Hepatic stellate cell (primary cell): ENCODE measurements around the gene NXN.
A peak's percentile ranks its signal among the peaks of the same experiment; 100 is the strongest.

ENCODE experiments used
- DNase-seq: peaks from one replicate; pipeline ENCODE4 v3.0.0; 2011; ENCODE audit warnings: low spot score

The NXN gene

DNA sequence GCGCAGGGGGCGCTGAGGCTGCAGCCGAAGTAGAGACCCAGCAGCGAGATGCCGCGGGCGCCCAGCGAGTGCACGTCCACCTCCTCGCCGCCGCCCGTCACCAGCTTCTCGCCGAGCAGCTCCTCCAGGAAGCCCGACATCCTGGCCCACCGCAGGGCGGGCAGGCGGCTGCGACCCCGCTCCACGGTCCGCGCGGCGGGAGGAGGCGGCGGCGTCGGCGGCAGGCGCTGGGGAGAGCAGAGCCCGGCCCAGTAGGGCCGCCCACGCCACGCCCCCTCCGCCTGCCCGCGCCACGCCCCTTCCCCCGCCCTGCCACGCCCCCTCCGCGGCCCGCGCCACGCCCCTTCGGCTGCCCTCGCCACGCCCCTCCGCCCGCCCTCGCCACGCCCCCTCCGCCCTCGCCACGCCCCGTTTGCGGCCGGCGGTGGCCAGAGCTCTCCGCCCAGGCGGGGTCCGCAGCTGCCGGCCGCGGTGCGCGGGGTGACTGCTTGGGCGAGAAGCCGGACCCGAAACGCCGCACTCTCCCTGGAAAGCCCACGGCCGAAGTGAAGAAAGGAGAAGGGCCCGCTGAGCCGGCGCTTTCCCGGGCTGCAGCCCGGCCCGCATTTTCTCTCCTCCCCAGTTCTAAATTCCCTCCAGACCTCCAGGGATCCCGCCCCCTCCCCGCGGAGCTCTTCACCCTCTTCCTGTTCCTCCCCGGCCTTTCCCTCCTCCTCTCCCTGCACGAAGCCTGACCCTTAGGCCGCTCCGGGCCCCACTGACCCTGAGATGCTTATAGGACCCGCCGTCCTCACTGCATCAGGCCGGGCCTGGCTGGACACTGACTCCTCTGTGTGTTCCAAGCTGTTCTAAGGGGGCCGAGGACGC, at the start of gene NXN:
Gene NXN, minus strand, starts transcription at position 238 of the 867 bp plus-strand sequence.
- peak; percentile 89 for DNase-seq

DNA sequence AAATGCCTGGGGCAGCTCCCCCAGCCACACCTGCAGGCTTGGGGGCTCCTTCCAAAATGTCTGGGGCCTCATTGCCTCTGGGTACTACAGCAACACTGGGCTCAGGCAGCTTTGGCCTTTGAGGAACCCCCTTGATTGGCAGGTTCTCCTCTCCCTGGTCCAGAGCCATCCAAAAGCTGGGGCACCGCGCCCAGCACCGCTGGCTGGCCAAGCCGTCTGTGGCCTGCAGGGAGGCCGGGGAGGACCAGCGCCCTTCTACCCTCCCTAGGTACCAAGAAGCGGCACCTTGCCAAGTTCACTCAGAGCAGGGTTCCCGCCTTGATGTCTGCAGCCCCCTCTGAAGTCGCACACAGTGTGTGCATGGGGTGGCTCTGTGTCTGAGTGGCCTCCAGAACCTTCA, 47.5 kb upstream of the NXN start:
- DNase-seq = no peak

DNA sequence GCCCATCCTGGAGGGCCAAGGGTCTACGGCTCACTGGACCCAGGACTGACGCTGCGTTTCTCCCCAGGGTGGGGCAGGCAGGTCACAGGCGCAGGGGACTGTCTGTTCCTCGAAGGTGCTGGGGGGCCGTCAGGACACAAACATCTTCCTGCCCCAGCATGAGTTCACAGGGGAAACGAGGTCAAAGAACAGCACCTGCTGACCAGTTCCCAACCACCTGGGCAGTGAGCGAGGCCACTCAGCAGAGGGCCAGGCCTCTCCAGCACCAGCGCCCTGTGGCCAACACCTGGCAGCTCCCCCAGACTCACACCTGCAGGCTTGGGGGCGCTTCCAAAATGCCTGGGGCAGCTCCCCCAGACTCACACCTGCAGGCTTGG, 47.0 kb upstream of the NXN start:
- no peak for DNase-seq

DNA sequence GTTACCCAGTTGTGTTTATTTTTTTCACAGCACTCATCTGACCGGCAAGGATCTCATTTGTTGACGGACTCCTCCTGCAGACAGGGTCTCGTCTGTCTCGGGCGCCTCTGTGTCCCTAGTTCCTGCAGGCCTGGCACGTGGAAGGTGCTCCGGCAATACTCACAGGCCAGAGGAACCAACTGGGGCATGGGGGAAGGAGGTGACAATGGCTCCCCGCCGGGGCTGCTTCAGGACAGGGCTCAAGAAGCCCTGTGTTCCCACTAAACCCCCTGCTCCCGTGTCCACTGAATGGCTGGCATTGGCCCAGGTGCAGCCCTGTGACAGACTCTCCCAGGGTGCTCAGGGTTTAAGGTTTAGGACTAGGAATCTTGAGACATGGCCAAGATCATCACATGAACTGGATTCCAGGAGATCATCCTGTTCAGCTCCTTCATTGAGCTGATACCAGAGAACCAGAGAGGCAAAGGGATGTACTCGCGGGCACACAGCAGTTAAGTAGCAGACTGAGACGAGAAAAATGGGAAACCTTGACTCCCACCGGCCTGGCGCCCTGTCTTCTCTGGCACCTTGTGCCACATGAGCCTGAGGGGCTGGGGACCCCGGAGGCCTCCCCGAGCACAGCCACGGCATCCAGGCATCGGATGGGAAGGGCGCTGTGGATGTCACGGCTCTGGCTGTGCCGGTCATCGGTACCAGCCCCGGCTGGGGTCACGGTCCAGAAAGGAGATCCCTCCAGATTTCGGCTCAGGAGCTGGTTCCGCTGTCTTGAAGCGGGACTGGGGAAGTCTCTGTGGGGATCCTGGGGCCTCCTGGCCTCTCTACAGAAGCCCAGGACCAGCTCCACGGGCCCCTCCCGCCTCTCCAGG, 46.4 kb upstream of the NXN start:
- DNase-seq = no peak

DNA sequence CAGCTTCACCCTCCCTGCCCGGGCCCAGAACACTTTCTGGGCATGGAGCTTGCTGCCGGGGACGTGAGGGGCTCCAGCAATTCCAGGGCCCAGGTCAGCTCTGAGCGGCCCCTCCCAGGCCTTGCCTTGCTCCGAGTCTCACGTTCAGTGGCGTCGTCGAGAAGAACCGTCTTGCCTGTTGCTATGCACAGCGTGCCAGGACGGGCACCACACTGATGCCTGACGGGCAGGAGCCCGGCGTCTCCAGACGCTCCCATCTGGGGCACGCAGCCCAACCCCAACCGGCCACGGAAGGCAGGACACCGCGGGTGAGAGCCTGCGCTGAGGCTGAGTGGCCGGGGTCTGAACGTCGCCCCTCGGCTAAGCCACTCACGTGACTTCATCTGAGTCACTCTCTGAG, 44.5 kb upstream of the NXN start:
- DNase-seq = no peak

DNA sequence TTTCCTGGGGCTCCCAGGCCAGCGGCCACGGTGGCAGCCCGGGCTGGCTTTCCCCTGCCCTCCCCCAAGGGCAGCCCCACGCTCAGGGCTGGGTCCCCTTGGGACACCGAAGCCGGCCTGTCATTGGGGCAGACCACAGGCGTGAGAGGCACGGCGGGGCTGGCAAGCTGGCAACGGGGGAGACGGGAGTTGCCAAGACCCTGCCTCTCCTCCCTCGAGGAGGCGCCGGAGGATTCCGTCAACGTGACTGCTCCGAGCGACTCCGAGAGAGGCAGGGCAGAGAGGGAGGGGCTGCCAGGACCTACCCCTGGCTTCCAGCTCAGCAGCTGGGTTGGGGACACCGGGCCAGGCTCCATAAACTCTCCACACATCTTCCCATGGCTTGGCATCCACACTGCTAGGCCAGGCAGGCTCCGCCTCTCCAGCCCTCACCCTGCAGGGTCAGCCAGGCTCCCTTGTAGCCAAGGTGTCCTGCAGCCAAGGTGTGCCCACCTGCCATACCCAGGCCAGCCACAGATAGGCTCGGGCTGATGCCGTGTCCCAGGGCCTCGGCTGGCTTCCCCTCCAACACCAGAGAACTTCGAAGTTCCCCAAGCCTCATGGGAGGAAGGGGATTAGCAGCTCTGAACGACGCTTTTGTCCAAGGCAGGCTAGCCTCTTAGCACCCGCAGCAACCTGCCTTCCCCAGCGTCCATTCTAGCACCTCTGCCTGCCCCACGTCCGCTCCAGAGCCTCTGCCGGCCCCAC, 42.9 kb upstream of the NXN start:
- DNase-seq = no peak

DNA sequence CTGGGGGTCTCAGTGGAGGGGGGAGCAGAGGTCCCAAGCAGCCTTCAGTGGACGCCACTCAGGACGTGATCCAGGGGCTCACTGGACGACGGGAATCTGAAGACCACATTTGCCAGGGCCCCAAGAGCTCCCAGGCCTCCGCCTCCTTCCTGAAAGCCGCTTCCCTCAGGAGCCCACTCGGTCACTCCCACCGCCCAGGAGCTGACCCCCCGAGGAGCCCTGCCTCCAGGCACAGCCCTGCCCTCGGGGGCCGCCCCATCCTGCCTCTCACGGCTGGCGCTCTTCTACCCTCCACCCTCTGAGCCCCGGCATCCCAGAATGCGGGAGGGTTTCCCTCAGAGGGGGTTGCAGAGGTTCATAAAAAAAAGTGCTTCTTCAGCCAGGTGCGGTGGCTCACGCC, 41.6 kb upstream of the NXN start:
- no peak for DNase-seq

DNA sequence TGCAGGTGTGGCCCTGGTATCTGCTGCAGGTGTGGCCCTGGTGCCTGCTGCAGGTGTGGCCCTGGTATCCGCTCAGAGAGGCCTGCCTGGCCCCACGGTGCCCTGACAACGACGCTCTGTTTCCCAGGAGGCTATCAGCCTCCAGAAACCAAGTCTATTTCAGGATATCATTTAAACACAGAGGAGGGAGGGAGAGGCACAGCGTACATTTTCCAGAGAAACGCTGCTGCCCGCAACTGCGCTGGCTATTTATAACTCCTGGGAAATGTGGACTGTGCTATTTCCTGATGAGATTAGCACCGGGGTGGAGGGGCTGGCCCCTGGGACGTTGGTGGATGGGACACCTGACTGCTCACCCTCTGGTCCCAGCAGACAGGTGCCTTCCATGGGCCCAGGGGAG, 39.9 kb upstream of the NXN start:
- peak; percentile 68 for DNase-seq

DNA sequence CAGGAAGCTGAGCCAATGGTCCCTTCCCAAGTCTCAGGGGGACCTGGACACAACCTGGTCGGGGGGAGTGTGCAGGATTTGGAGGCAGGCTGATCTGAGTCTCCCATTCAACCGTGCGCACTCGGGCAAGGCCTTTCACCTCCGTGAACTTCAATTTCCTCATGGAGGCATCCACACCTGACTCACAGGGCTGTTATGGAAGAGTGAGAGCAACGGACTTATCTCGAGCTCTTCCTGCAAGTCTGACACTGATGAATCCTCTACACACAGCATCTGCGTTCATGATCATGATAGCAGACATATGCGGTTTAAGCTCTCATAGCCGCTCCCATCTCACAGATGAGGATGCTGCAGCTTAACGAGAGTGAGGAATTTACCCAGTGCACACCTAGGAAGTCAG, 39.0 kb upstream of the NXN start:
- no peak for DNase-seq

DNA sequence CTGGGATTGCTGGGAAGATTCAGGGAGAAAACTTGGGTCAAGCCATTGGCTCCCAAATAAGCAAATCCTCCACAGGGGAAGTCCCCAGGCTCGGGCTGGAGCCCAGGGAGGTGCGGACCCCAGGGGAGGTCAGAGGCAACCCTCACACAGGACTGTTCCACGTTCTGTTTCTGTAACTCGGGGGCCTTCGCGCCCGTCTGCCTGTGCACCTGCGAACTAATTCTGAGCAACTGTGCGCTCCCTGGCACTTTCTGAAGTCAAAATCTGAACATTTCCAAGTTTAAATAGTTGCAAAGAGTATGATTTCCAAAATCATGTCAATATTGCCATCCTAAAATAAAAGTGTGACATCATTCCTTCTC, 34.1 kb upstream of the NXN start:
- no peak for DNase-seq

DNA sequence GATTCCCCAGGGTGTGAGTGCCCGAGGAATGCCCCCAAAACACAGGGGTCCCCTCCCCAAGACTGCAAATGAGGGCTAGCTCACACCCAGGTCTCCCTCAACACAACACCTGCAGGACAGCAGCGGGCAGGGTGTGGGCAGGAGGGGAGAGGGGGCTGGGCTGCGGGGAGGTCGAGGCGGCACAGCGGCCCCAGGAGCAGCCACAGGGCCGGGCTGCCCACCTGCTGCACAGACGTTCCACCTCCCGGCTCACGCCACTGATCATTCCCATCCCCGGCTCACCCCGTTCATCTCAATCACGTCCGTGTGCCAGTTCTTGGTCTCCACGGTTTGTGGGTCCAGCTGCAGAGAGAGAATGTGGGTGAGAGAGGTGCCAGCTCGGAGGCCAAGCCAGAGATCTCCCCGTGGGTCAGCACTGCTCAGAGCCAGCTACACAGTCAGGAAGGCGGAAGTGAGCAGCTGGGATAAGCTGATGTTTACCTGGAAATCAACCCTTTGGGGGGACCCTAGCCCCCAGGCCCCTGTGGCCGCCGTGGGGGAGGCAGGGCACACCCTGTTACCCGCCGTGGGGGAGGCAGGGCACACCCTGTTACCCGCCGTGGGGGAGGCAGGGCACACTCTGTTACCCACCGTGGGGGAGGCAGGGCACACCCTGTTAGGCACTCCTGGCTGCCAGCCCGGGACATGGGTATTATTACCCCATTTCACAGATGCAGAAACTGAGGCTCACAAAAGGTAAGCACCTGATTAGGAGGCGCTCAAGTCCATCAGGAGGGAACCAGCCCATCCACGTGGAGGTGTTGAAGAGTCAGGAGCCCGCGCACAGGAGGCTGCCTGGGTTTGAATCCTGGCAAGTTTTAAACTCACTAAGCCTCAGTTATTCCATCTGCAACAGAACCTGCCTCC, 33.5 kb upstream of the NXN start:
- no peak for DNase-seq

DNA sequence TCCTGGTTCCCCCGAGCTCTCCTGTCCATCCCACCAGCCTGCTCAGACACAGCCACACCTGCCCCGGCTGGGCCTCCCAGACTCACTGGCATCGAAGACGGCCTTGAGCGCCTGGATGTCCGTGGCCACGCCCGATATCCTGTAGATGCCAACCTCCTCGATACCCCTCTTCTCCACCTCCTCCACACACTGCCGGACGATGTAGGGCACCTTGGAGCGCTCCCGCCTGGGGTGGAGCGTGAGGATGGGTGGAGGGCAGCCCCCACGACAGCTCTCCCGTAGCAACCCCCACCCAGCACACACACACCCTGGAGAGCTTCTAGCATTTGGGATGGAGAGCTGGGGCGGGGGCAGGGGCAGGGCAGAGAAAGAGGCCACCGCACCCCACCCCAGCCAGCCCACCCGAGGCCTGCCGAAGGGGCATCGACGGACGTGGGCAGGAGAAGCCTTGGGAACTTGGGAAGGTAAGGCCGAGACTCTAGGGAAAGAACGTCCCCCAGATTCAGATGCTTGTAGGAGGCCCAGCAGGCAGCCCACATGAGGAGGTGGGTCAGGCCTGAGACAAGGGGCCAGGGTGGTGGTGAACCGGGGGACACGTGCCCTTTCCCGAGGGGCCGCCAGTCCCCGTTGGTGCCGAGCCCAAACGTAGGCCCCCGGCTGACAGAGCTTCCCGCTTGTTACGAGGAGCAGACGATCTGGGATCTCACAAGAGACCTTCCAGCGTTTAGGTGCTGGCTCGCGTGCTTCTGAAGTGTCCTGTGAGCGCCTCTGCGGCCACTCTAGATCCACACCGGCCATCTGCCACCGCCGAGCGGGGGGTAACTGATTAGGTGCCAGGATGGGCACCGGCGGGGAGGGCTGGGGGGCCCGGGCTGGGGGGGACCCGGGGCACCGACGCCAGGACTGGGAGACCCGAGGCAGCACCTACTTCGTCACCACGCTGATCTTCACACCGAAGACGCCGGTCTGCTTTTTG, 32.5 kb upstream of the NXN start:
- no peak for DNase-seq

DNA sequence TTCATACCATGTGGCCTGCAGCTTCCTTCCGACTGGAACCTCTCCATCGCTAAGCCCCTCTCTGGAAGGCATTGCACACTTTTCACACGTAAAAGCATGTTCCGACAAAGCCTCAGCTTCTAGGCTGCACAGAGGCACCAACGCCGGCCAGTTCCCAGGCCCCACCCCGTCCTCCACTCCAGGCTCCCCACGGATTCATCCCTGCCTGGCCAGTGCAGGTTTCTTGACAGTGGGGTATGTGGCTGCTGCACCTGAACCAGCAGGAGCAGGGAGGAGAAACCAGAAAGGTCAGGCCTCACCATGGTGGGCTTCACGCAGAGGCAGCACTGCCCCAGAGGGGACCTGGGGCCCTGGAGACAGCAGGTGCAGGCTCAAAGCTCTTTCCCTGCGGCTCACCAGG, 31.6 kb upstream of the NXN start:
- DNase-seq = no peak

DNA sequence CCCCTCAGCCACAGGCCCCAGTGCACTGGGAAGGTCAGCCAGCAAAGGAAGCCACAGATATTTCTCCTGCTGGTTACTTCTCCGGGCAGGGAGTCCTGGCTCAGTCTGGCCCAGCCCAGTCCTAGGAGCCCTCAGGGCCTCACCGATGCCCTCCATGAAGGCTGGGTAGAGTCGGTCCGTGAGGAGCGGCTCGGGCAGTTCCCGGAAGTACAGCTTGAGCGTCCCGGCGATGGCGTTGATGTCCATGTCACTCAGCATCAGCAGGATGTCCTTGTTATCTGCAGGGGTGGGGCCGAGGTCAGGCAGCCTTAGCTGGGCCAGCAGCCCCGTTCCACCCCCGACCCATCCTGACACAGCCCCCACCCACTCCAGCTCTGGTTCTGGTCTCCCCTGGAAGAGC, 31.0 kb upstream of the NXN start:
- no peak for DNase-seq

DNA sequence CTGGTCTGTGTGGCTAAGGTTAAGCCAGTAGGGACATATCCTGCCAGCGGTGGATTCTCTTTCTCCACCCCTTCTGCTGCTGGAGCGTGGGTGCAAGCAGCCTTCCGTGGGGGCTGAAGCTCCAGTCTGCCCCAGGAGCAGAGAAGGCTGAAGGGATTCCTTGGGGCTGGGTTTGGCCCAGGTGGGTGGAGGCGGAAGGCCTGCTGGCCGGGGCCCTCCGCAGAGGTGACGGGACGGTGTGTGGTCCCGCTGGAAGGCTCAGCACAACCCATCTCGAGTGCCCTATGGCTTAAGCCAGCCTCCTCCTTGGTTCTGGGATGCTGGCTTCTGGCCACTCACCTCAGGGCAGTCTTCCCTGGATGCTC, 30.5 kb upstream of the NXN start:
- DNase-seq = no peak

DNA sequence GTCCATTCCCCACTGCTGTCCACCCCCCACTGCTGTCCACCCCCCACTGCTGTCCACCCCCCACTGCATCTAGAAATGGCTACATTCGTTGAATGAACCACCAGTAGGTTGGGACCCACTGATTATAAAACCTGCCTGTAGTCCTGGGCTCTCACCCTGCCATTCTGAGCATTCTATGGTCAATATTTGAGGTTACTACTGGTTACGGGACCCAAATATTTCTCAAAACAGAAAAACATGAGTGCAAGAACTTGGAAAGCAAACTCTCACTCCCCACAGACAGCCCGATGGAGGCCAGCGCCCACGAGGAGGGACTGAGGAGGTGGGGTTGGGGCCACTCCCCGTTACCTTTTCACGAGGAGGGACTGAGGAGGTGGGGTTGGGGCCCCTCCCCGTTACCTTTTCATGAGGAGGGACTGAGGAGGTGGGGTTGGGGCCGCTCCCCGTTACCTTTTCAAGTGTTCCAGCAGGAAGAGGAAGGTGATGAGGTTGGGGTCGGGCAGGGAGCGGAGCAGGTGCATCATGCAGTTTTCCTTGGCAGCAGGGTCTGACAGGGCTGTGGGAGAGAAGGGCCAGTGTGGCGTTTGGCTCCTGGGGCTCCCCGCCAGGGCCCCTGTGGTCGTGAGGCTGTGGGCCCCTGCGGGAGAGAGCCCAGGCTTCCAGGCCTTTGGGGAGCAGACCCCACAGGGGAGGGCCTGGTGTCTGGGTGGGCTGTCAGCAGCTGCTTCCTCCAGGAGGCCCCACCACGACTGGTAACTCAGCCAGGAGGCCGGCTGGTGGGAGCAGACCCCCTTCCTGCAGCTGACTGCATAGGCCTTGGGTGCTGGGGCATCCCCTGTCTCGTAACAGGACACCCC, 29.9 kb upstream of the NXN start:
- no peak for DNase-seq

DNA sequence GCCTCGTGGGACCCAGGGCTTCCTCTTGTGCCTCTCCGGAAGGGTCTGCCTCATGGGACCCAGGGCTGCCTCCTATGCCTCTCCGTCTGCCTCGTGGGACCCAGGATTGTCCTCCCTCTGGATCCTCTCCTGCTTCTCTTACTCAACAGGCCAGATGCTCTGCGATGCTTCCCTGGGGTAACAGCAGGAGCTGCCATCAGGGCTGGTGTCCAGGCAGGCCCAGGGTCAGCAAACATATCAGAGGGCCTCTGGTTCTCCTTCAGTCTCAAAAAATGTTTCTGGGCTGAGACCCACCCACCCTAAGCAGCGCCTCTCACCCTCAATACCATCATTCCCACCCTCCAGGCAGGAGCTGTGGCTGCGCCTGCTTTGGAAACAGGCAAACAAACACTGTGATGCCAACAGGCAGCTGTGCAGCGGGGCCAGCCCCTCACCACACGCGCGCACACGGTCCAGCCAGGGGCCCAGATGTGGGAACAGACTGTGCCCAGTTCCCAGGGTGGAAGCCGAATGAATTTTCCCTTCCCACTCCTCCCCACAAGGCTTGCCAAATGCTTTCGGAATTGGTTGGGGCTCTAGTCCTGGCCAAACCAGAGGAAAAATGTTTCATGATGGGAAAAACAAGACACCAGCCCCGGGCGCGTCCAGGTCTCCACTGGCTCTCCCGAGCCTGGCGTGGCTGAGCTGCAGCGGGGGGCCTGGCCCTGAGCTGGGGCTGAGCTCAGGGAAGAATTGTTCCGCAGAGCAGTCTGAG, 28.6 kb upstream of the NXN start:
- no peak for DNase-seq

DNA sequence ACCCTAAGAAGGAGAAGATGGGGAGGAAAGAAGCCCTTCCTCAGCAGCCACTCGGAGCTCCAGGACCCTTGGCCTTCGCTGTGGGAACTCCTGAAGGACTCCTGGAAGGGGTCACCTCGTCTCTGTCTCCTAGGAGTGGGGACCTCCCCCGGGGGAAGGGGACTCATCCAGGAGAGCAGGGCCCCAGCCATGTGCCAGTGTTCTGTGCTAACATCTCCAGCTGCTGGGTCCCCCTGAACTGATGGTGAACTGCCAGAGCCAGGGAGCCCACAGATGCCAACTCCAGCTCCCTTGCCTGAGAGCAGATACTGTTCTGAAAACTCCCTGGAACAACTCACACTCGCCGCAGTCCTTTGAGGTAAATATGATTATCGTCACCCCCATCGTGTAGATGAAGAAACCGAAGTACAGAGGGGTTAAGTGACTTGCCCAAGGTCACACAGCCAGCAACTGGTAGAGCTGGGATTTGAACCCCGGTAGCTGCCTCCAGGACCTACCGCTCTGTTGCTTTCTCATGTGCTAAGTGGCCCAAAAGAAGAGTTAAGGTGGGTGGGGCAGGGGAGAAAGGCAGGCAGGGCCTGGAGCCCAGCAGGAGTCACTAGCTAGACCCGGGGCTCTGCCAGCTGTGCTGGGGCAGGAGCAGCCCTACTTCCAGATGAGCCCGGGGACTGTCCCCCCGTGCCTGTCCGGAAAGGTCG, 27.9 kb upstream of the NXN start:
- DNase-seq = no peak
